EL (cell line): Measurements from ENCODE around the gene DPH3.
"Not testable (repeated sequence)": the region's sequence is repeated elsewhere in the genome, so short reads cannot be mapped to it uniquely, and the experiment has no call there.

ENCODE experiments used
- DNase-seq: peaks from one replicate; pipeline ENCODE4 v3.0.0-alpha.2; 2016

The DPH3 gene

DNA sequence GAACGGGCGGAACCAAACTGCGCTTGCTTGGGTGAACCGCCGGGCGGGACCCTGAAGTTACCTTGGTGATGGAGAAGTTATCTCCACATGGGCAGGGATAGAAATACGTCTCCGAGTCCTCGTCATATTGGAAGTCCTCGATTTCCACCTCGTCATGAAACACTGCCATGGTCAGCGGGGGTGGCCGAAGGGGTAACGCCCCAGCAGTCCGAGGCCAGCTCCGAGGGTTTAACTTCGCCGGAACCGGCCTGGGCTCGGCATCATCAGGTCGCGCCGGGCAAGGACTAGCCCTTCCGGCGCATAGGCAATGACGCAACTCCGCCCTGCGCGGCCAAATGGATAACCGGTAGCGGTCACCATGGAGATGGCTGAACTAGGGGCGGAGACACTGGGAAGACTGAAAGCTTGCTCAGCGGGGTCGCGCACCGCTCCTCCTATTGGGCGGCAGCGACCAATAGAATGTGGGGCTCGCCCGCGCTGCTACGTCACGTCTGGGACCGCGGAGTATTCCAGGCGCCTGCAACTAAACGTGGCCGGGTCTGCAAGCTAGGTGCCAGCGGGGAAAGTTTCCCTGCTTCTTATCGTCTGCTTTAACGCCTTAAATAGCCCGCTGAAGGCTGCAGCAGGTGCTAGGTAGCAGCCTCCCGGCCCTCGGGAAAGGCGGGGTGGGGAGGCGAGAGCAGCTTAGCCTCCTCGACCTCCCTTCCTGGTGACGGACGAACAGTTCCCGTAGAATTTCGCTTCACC lies at the start of gene DPH3, which contains the start of gene OXNAD1:
TSS of gene DPH3 (minus strand) at position 236 of the 747 bp plus-strand sequence. CDS start at position 169, 67 bp downstream.
TSS of gene OXNAD1 (plus strand) at position 505 of the 747 bp plus-strand sequence. CDS start 5,741 bp downstream, outside the sequence.
- peak; percentile 100 for DNase-seq

DNA sequence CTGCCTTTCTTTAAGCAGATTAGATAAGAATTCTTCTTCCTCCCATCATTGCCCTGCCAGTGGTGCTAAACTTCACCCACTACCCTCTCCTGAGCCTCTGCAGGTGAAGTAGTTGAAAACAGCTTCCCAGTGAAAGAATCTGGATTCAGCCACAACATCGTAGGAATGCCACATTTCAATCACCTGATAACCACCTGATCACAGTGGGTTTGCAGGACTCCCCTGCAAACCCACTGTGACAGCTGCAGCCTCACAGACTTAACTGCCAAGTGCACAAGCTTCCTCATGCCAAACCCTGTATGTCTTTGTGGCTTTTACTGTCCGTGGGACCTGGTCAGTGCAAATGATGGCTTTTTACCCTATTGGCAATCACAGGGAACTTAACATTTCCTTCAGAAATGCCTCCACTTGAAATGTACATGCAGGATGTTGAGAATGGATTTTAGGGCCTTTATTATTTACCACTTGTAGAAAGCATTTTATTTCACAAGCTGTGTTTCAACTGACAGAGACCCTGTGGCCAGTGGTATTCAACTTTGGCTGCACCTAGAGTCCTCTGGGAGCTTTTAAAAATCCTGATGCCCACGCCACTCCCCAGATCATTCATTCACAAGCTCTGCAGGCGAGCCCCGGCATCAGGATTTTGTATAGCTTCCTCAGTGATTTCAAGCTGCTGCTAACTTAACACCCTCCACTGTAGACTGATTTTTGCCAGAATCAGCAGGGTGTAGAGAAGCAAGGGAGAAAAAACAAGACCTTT lies 49.3 kb upstream of the DPH3 start:
- no peak for DNase-seq

DNA sequence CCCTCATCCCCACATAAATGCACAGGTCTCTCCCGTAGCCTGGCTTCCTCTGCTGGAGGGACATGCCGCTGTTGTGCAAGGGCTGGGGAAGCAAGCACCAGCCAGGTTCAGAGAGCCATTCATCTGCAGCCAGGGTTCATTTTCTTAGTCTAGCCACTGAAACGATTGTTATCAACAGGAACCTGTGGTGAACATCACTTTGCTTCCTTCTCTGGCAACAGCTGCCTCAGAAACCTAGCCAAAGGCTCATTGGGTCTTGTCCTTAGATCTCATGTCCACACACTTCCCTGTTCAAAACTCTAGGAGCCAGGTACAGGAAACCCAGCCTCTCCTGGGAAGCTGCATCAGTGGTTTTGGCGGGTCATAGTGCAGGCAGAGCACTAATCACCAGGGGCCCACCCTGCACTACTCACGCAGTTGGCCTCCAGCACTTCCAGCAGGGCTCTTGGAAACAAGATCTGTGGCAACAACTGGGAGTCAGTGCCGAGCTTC lies 47.3 kb upstream of the DPH3 start:
- no peak for DNase-seq

DNA sequence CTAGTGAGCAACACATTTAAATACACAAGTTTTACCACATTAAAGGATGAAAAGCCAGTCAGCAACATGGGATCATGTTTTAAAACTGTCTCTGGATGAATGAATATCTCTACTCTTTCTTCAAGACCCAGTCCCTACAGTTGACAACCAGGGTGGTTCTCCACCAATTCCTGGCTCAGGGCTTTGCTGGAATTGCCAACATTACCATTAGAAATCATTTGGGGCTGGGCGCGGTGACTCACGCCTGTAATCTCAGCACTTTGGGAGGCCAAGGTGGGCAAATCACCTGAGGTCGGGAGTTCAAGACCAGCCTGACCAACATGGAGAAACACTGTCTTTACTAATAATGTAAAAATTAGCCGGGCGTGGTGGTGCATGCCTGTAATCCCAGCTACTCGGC lies 45.7 kb upstream of the DPH3 start:
- DNase-seq: not testable (repeated sequence)

DNA sequence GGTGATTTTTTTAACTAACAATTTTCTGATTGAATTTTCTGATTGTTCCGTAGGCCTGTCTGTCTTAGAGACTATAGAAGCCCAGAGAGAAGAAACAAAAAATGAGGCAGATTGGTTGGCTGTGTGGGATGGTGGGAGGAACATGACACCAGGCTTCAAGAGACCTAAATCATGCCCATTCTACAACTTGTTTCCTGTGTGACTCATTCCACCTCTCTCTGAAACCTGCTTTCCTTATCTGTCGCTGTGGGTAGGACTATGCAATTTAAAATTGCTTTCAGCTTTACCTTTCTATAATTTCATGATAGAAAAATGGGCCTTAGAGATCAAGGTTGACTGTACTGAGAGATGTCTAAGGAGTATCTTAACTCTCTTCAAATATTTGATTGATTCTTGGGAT lies 44.8 kb upstream of the DPH3 start:
- peak; percentile 50 for DNase-seq

DNA sequence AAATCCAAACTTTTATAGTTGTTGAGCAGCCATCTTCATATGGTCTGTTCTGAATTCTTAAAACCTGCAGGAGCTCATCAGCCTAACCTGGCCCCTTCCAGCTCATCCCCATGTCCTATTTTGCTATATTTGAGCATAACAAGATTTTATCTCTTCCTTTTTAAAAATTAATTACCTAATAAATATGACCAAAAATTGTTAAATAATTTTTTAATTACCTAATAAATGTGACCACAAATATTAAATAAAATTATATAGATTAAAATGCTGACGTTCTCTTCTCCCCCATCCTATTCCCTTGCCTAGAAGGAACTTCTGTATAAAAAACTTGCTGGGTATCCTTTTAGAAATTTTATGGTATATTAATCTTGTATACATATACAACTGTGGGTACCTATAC lies 44.0 kb upstream of the DPH3 start:
- no peak for DNase-seq

DNA sequence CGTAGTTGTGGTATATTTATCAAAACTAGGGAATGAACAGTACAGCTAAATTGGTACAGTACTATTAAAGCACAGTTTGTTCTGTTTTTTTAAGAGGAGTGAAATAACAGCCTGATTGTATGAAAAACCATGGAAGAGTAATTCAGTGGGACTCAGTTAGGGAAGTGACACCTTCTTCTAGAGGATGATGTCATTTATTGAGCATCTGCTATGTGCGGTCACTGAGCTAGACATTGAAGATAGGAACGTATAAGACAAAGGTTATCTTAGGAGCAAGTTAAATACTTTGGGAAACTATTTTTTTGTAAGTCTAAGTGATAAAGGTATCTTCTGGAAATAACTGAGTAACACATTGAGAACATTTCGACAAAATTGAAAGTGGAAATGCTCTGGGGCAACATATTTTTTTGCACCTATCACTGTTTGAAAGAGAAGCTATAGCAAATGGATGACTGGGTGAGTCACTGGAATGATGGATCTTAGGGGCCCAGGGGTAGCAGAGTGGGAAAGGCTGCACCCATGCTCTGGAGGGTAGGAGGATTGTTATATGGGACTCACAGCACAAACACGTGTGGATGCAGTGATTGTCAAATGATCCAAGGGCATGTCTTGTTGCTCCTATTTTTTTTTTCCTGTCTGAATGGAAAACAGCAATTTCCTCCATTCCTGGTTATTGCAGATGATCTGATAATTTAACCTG lies 43.2 kb upstream of the DPH3 start:
- no peak for DNase-seq

DNA sequence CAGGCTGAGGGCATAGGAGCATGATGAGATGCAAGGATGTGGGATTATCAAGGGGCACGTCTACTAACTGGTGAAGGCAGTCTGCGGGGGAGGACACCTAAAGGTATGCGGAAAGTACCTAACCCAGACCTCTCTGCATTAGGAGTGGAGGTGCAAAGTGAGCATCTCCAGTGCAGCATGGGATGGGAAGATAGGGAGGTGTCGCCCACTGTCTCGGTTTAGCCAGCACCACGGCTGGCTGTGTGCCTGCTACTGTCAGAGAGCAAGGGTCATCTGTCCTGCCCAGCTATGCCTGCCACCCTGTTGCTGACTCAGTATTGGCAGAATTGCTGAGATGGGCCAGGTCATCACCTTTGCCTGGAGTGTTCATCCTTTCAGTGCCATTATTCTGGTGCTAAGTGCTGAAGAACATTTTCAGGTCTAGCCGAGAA lies 40.4 kb upstream of the DPH3 start:
- no peak for DNase-seq

DNA sequence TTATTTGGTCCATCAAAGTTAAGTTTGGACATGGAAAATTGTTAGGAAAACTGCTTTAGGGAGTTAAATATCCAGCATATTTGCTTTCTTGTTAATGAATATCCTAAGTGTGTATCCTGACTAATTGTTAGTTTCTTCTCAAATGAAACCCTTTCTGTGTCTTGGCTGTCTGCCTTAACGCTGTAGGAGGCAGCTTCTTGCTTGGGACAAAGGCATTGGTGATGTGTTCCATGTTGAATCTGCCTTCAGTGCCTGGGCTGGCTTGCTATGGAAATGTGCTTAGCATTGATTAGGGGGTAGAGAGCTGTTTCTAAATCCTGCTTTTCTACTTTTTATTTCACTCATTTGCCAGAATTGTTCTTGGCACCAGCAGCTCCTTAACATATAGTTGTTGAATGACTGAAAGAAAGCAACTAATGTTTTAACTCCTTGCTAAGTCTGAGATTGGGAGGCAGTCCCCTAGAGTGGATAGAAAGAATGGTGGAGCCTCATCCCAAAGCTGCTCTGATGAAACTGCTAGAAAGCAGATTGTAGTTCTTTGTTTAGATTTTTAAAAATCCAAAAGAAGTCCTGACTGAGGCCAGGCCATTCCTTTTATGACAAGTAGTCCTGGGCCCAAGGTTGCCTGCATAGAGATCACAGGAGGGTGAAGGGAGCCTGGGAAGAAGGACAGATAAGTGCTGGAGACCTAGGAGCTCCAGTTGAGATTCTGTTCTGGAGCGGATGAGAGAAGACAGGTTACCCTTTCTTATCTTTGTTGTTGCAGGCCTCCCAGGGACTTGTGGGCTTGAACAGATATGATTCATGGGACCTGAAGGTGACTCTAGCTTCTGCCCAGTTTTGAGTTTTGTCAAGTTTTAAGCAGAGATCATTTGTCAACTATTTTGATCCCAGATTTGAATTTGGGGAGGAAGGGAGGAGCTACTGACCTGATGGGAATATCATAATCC lies 39.6 kb upstream of the DPH3 start:
- DNase-seq: no peak

DNA sequence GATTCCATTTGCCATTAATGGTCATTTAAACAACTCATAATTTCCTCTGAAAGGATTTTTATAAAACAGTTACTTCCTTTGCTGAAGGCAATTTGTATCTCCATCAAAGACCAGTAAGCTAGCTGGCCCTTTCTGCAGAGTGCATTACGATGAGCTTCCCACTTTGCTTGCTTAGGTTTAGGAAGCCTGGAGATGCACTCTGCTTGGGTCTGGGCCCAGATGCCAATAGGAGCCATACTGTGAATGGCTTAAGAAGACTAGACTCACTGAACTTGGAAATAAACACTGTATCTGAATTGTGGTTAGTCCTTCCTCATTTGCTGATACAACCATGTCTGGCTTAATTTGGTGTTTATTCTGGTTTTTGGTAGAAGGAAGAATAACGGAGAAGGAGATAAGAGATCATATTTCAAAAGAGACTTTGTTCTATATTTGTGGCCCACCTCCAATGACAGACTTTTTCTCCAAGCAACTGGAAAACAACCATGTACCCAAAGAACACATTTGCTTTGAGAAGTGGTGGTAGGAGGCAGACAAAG lies 38.4 kb upstream of the DPH3 start:
- DNase-seq: no peak

DNA sequence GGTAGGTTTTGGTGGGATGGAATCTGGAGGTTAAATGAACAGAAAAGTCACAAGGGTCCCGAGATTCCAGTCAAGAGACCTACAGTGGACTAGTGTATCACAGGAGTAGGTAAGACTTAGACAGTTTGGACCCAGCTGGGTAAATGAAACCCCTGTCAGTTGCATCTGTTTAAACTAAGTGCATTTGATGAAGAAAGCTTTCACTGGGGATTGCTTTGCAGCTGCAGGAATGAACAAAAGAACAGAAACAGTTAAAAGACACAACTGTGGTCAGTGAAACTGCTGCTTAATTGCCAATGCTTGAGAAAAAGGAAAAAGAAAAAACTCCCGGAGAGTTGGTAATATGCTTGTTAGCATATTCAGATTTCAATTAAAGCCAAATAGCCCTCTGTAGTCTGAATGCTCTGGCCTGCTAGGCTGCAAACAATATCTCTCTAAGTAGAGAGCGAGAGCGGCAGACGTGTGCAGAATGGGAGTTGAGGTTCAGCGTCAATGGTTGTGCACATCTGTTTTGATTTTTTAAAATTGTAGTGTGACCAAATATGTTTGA lies 37.4 kb upstream of the DPH3 start:
- no peak for DNase-seq

DNA sequence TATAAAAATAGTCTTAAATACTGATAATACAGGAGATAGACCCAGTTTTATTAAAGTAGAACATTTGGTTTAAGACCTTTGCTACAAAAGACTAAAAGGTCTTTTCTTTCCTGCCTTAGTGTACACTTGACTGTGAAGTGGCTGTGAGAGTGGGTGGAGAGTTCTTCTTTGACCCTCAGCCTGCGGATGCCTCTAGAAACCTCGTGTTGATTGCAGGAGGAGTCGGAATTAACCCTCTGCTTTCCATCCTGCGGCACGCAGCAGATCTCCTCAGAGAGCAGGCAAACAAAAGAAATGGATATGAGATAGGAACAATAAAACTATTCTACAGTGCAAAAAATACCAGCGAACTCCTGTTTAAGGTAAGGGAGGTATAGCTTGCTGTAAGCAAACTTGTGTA lies 36.8 kb upstream of the DPH3 start:
- DNase-seq: no peak

DNA sequence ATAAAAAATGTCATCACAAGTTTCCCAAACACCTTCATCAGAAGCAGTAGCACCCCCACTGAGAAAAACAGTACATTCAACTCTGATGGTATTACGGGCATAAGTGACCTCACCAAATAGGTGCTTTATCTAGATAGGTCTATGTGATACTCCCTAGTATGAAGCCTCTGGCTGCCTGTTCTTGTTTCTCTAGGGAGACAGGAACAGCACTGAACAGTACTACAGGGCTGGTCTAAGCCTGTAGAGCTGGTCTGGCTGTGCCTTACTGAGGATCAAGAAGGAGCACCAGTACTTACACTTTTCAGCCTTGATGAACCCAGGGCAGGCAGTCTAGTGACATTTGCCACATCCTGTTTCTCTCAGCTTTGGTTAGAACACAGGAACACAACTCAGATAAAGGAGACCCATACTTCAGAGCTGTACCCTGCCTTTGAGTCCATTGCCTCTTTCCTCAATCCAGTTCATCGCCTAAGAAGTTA lies 36.2 kb upstream of the DPH3 start:
- no peak for DNase-seq

DNA sequence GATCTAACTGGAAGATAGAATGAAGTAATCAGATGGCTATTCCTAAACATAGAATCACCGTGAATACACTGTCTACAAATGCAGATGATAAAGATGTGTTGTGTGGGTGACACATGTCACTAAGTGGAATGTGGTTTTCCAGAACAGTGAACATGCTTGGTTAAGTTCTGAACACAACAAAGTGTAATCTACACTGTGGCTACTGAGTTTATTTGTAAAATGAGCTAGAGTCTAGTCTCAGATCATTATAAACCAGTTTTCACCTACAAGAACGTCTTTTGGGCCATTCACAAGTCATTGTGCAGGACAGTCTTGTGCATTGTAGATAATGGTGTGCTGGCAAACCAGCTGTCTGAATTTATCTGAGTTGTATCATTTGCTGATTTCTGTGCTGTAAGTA lies 35.6 kb upstream of the DPH3 start:
- no peak for DNase-seq

DNA sequence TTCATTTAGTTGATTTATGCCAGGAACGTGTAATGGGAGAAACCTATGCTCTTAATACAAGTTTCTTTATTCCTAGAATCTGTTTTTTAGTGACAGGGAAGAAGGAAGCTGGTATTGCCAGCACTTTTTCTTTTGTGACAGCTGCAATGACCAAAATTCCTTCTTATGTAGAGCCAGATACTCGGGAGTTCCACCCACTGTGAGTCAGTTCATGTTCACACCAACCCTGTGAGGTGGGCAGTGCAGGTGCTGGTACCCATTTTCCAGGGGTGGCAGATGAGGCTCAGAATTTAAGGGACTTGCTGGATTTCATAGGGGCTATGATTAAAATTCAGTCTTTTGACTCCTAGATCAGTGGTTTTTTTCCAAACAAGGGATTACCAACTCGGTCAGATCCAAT lies 35.0 kb upstream of the DPH3 start:
- DNase-seq: no peak

DNA sequence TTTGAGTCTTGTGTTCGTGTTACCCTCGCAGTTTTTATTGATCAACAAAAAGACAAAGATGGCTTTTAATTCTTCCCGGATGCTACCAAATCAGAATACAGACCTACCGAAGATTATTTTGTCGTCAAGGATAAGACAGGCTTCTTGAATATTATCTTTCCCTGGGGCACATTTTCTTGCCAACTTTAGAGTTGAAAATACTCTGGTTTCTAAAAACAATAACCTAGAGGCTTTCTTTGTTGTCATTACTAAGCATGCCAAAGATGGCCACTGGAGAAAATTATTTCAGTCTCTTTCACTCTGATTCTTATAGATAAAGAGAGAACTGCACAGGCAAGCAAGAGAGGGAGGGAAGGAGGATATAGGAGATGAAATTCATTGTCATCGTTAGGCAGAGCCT lies 34.1 kb upstream of the DPH3 start:
- DNase-seq: no peak

DNA sequence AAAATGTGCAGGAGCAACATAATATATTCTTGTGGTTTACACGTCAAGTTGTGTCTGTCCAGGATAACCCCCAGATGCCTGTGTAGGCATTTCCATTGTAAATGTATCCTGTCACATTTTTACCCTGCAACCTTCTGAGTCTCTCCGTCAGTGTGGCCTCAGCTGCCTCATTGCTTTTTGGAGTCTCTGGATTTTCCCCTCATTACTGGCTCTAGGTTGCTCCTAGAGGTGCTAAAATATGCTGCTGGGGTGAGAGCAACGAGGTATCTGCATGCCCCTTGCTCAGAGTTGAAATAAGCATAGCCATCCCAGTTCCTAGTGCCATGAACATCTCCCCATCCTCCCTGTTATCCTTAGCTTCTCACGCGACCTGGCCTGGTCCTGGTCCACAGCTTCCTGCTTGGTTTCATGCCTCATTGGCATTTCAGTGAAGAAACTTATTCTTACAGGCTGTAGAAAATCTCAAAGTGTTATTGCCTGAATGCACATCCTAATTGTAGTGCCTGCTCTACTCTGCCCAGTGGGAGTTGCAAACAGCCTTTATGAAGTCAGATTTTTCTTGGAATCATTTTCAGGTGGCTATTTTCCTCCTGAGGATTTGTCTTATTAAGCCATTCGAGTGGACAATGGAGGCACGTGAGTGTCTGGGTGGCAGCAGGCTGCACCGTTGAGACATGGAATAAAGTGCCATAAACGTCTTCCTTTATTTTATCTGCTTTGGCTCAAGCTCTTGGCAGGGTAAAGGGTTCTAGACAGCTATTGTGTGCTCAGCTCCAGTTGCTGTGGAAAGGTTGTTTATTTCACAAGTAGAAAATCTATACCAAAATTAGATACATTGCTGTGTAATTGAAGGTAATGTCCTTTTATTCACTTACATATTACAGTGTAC lies 33.5 kb upstream of the DPH3 start:
- no peak for DNase-seq

DNA sequence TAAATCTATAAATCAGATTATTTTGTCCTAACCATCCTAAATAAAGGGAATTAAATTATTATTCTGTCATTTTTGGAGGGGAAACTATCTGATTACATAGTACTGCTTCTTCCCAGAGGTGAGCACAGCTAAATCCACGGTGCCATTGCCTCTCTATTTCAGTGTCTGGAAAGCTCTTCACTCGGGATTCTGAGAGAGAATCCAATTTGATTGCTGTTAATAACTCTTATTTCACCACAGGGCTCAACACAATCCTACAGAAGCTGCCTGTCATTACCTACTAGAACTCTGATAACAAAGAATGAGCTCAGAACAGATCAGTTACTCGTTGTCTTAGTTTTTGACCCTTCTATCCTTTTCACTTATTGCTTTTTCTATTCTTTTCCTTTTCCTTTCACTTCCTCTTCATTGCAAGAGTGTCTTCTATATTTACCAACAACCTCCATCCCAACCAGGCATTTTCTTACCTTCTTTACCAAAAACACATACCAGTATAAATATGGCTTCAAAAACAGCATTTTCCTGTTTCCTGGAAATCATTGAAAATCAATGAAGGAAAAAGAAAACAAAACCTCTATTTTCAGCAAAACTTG lies 30.7 kb upstream of the DPH3 start:
- DNase-seq: no peak

DNA sequence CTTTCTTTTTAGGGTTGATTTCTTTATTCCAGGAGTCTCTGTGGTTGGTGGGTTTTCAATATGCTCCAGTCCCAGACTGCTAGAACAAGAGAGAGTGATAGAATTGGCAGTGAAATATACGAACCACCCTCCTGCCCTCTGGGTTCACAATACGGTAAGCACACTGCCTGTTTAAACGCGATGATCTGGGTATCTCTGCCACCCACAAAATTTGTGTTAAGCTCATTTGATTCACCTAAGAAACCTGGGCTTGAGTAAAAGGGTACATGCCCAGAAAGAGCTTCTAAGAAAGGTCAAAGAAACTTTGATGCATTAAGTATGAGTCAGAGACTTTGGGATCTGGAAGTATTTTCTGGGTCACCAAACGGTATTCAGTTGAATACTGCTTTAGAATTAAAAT lies 30.1 kb upstream of the DPH3 start:
- no peak for DNase-seq

DNA sequence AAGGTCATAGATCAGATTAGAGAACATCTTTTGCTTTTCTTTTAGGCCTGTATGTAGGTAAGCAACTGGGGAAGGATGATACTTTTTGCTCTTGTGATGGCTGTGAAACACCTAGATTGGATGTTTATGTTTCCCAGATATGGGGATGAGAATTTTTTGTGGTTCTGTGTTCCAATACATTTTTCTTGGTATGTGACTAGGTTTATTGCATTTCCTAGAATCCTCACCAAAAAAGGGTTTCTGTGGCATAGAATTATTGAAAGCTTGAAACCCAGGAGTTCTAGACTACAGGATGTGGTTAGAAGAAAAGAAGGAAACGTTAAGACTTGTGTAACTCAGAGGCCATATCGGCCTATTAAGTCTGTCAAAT lies 26.1 kb upstream of the DPH3 start:
- DNase-seq: peak; percentile 12
